ENCODE data around the gene KRTAP4-9. TPM values are rescaled to one million over a fixed set of nuclear protein-coding genes. Genes with fewer than 3 reads are reported as not detected.
"Not testable (repeated sequence)": the region's sequence is repeated elsewhere in the genome, so short reads cannot be mapped to it uniquely, and the experiment has no call there.

The KRTAP4-9 gene
- total and polyA plus RNA-seq, 9 of the 15 experiments (the other 6 are each of a cell fraction or from before 2014, with no cell fraction given) = not detected

DNA sequence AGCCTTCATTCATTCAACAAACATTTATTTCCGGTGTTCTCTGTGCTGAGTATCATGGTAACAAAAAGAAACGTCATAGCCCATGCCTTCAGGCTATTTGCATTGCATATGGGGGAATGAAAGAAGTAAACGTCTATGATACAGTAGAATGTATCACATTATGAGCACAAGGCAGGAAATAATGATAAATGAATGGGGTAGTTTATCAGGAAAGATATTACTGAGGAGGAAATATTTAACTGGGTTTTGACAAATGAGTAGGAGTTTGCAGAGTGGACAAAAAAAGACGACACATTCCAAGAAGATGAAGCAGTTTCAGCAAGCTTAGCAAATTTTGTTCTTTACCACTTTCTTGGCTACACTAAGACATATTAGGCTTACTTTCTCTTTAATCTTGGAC, 22.6 kb upstream of the KRTAP4-9 start (continued):
- no peak for TF ChIP-seq ZNF274 (IDR thresholded peaks at IDR 0.05; ENCODE audit: borderline replicate concordance, low read depth, low read length)

DNA sequence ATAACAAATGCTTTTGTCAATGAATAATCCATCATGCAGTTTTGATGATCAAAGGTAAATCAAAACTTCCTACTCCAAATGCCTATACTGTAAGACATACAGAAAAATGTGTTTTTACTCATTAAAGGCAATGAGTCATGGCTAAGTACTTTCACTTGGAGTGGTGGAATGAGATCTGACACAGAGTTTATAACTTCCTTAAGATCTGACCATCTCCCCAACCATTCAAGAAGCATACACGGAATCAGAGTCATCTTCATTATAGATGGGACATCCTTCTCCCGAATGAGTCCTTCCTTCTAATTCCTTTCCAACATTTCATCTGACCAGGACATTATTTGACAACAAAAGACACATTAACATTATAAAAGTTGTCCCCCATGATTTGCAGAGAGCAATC, 21.8 kb upstream of the KRTAP4-9 start:
- H3K79me2 ChIP-seq (ENCODE audit: control insufficient read depth, insufficient read depth, low read length); H4K20me1 ChIP-seq (replicated peaks; ENCODE audit: control insufficient read depth, insufficient read depth, low read length); DNase-seq (ENCODE audit: extremely low read depth in 1 of 4, low spot score in 3 of 4); H2AFZ ChIP-seq (ENCODE audit: low read depth, low read length); ATAC-seq; CTCF ChIA-PET (ENCODE audit: low intra/inter-chr PET ratio); in situ Hi-C loops (cut with MboI); H3K36me3 ChIP-seq (ENCODE audit: control insufficient read depth, insufficient read depth, low read length); H3K9me1 ChIP-seq (ENCODE audit: control insufficient read depth, insufficient read depth, low read length); H3K9ac ChIP-seq (ENCODE audit: insufficient read depth in 1 of 2, low read depth in 2 of 2, low read length in 2 of 2); BruUV-seq (replicated peaks); intact Hi-C loops (cut with micrococcal nuclease); POLR2A ChIA-PET; H3K27ac ChIP-seq (ENCODE audit: extremely low read depth, low read depth, low read length); H3K4me3 ChIP-seq; H3K4me1 ChIP-seq (replicated peaks in 1 of 2; ENCODE audit: control insufficient read depth in 2 of 2, insufficient read depth in 2 of 2, low read length in 2 of 2); FAIRE-seq; H3K4me2 ChIP-seq (ENCODE audit: insufficient read depth, low read length); H3K9me3 ChIP-seq (replicated peaks; ENCODE audit: control insufficient read depth, insufficient read depth, low read depth, low read length); H3K27me3 ChIP-seq (ENCODE audit: control insufficient read depth in 2 of 2, insufficient read depth in 2 of 2, low read length in 2 of 2): not testable (repeated sequence)
- 0% methylated on average over 2 of the region's 2 CpGs for WGBS (ENCODE audit: insufficient coverage, low coverage, missing lambda C conversion rate)

GRCh38 chr17:41084100-41084856, 20.9 kb upstream of the KRTAP4-9 start, which contains the start of gene KRTAP4-7:
KRTAP4-7 (plus strand) TSS chr17:41084150; CDS start chr17:41084207, 57 bp downstream.
- in situ Hi-C loops (cut with MboI); H3K4me1 ChIP-seq (replicated peaks in 1 of 2; ENCODE audit: control insufficient read depth in 2 of 2, insufficient read depth in 2 of 2, low read length in 2 of 2); H3K9me3 ChIP-seq (replicated peaks; ENCODE audit: control insufficient read depth, insufficient read depth, low read depth, low read length); POLR2A ChIA-PET; H4K20me1 ChIP-seq (replicated peaks; ENCODE audit: control insufficient read depth, insufficient read depth, low read length); H3K36me3 ChIP-seq (ENCODE audit: control insufficient read depth, insufficient read depth, low read length); DNase-seq (ENCODE audit: extremely low read depth in 1 of 4, low spot score in 3 of 4); BruUV-seq (replicated peaks); intact Hi-C loops (cut with micrococcal nuclease); H3K4me2 ChIP-seq (ENCODE audit: insufficient read depth, low read length); H3K27me3 ChIP-seq (ENCODE audit: control insufficient read depth in 2 of 2, insufficient read depth in 2 of 2, low read length in 2 of 2); H3K9me1 ChIP-seq (ENCODE audit: control insufficient read depth, insufficient read depth, low read length); H2AFZ ChIP-seq (ENCODE audit: low read depth, low read length); H3K4me3 ChIP-seq; H3K79me2 ChIP-seq (ENCODE audit: control insufficient read depth, insufficient read depth, low read length); H3K9ac ChIP-seq (ENCODE audit: insufficient read depth in 1 of 2, low read depth in 2 of 2, low read length in 2 of 2); ATAC-seq; FAIRE-seq; CTCF ChIA-PET (ENCODE audit: low intra/inter-chr PET ratio); H3K27ac ChIP-seq (ENCODE audit: extremely low read depth, low read depth, low read length): not testable (repeated sequence)
- 3% methylated on average over 9 of the region's 14 CpGs for WGBS (ENCODE audit: insufficient coverage, low coverage, missing lambda C conversion rate)

GRCh38 chr17:41088760-41089352, 16.3 kb upstream of the KRTAP4-9 start:
- H3K36me3 ChIP-seq (ENCODE audit: control insufficient read depth, insufficient read depth, low read length); H3K4me2 ChIP-seq (ENCODE audit: insufficient read depth, low read length); H3K4me1 ChIP-seq (replicated peaks in 1 of 2; ENCODE audit: control insufficient read depth in 2 of 2, insufficient read depth in 2 of 2, low read length in 2 of 2); H3K27me3 ChIP-seq (ENCODE audit: control insufficient read depth in 2 of 2, insufficient read depth in 2 of 2, low read length in 2 of 2); DNase-seq (ENCODE audit: extremely low read depth in 1 of 4, low spot score in 3 of 4); BruUV-seq (replicated peaks); POLR2A ChIA-PET; ATAC-seq; H4K20me1 ChIP-seq (replicated peaks; ENCODE audit: control insufficient read depth, insufficient read depth, low read length); H3K9ac ChIP-seq (ENCODE audit: insufficient read depth in 1 of 2, low read depth in 2 of 2, low read length in 2 of 2); H2AFZ ChIP-seq (ENCODE audit: low read depth, low read length); CTCF ChIA-PET (ENCODE audit: low intra/inter-chr PET ratio); H3K4me3 ChIP-seq; H3K27ac ChIP-seq (ENCODE audit: extremely low read depth, low read depth, low read length); H3K79me2 ChIP-seq (ENCODE audit: control insufficient read depth, insufficient read depth, low read length); H3K9me1 ChIP-seq (ENCODE audit: control insufficient read depth, insufficient read depth, low read length); H3K9me3 ChIP-seq (replicated peaks; ENCODE audit: control insufficient read depth, insufficient read depth, low read depth, low read length); in situ Hi-C loops (cut with MboI); intact Hi-C loops (cut with micrococcal nuclease); FAIRE-seq: not testable (repeated sequence)
- WGBS (ENCODE audit: insufficient coverage, low coverage, missing lambda C conversion rate) = 0% methylated on average over 4 of the region's 4 CpGs
